AG04449 (cell line): Measurements from ENCODE around the gene RANBP3.
"Not testable (repeated sequence)": the region's sequence is repeated elsewhere in the genome, so short reads cannot be mapped to it uniquely, and the experiment has no call there.

ENCODE experiments used
- CTCF ChIA-PET: fragments of 350-600 bp; formaldehyde crosslinking; extraction: SDS; loops from one replicate; lab custom pipeline; 2021; ENCODE audit warnings: antibody characterized with exemption; lab: Yijun Ruan, JAX
- POLR2A ChIA-PET: fragments of 400-600, 350-600 bp; formaldehyde crosslinking; extraction: SDS; loops from one replicate; lab custom pipeline; 2020; ENCODE audit warnings: antibody characterized with exemption, inconsistent platforms; lab: Yijun Ruan, JAX
- DNase-seq: peaks from one replicate; pipeline ENCODE4 v3.0.0-alpha.2; 2010; ENCODE audit warnings: low read depth, low spot score
- H3K4me3 ChIP-seq: 2 replicates; pipeline ENCODE4 v1.5.1; 2011; ENCODE audit warnings: low read depth, mild to moderate bottlenecking, control low read depth, low read length
- TF ChIP-seq, protein P1 (sequence below): IDR thresholded peaks from one replicate; pipeline ENCODE4 v1.5.1; 2011; ENCODE audit warnings: mild to moderate bottlenecking, moderate library complexity, low read length, control low read depth, inconsistent platforms; ENCODE audit not compliant: insufficient read depth; ENCODE audit errors: missing control alignments

Gene RANBP3

DNA sequence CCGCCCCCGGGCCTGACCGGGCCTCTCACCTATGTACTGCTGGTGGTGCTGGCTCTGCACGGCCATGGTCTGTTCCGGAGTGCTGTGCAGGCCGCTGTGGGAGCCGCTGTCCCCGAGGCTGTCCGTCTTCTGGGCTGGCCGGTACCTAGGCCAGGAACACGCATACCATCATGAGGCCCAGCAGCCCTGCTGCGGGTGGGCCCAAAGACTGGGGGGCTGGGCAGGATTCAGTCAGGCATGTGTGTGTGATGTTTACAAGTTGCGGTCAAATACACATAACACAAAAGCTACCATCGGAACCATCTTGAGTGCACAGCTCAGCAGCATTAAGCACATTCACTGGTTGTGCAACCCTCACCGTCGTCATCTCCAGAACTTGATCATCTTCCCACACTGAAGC lies 32.2 kb upstream of the RANBP3 start:
- POLR2A ChIA-PET = no interaction called here
- CTCF ChIA-PET = interaction anchor here (2.5 kb wide), 1 partner anchor 12 kb away, joined by 8 read pairs; no protein-coding TSS in a partner anchor
- no peak overlapping the region for H3K4me3 ChIP-seq
- no peak for DNase-seq
- TF ChIP-seq, protein P1, sequence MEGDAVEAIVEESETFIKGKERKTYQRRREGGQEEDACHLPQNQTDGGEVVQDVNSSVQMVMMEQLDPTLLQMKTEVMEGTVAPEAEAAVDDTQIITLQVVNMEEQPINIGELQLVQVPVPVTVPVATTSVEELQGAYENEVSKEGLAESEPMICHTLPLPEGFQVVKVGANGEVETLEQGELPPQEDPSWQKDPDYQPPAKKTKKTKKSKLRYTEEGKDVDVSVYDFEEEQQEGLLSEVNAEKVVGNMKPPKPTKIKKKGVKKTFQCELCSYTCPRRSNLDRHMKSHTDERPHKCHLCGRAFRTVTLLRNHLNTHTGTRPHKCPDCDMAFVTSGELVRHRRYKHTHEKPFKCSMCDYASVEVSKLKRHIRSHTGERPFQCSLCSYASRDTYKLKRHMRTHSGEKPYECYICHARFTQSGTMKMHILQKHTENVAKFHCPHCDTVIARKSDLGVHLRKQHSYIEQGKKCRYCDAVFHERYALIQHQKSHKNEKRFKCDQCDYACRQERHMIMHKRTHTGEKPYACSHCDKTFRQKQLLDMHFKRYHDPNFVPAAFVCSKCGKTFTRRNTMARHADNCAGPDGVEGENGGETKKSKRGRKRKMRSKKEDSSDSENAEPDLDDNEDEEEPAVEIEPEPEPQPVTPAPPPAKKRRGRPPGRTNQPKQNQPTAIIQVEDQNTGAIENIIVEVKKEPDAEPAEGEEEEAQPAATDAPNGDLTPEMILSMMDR = no peak

DNA sequence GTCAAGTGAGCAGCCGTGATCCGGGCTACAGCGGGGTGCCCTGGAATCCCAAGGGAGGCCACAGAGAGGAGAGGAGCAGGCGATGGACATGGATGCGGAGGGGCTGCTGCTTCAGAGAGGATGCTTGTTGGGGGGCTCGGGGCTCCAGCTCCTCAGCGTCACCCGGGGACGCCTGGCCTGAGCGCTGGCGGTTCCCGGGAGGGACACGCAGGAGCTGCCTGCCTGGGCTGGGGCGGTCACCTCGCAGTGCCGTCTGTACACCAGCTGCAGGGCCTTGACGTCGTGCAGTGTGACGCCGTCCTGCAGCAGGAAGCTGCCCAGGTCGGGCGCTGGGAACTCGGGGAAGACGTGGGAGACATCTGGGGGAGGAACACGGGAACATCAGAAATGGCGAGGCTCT lies 29.9 kb upstream of the RANBP3 start:
- POLR2A ChIA-PET = no interaction called here
- no peak overlapping the region for H3K4me3 ChIP-seq
- TF ChIP-seq, protein P1 = no peak
- CTCF ChIA-PET = interaction anchor here (0.7 to 2.5 kb wide), 6 partner anchors 10 to 211 kb away, joined by 3 to 8 read pairs (median 4); no protein-coding TSS in a partner anchor
- no peak for DNase-seq

DNA sequence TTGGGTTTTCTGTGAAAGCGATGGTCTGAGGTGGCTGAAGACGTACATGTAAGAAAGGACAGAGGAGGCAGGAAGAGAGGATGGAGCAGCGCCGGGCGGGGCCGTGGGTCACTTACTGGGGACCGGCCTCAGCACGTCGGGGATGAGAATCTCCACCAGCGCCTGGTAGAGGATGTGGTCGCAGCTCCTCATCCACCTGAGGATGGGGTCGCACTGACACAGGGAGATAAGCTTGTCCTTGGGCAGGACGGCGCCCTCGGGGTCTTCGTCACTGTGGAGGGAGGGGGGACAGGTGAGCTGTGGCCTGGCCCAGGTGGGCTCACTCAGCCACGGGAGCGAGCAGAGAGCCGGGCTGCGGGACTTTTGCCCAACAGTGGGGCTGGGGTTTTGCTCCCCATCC lies 29.0 kb upstream of the RANBP3 start:
- TF ChIP-seq, protein P1 = no peak
- CTCF ChIA-PET = interaction anchor here (1.1 to 2.2 kb wide), 4 partner anchors 11 to 20 kb away, joined by 4 to 11 read pairs (median 5); no protein-coding TSS in a partner anchor
- DNase-seq = no peak
- POLR2A ChIA-PET = no interaction called here
- no peak overlapping the region for H3K4me3 ChIP-seq

DNA sequence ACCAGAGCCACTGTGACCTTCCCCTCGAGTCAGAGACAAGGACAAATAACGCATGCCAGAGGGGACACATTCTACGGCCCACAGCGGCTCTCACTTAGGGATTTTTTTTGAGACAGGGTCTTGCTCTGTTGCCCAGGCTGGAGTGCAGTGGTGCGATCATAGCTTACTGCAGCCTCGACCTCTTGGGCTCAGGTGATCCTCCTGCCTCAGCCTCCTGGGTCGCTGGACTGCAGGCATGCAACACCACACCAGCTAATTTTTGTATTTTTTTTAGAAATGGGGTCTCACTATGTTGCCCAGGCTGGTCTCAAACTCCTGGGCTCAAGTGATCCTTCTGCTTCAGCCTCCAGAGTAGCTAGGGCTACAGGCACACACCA lies 28.1 kb upstream of the RANBP3 start:
- CTCF ChIA-PET = interaction anchor here (0.9 to 2.2 kb wide), 3 partner anchors 16 to 38 kb away, joined by 3 to 11 read pairs (median 3); no protein-coding TSS in a partner anchor
- POLR2A ChIA-PET, DNase-seq, H3K4me3 ChIP-seq: not testable (repeated sequence)

DNA sequence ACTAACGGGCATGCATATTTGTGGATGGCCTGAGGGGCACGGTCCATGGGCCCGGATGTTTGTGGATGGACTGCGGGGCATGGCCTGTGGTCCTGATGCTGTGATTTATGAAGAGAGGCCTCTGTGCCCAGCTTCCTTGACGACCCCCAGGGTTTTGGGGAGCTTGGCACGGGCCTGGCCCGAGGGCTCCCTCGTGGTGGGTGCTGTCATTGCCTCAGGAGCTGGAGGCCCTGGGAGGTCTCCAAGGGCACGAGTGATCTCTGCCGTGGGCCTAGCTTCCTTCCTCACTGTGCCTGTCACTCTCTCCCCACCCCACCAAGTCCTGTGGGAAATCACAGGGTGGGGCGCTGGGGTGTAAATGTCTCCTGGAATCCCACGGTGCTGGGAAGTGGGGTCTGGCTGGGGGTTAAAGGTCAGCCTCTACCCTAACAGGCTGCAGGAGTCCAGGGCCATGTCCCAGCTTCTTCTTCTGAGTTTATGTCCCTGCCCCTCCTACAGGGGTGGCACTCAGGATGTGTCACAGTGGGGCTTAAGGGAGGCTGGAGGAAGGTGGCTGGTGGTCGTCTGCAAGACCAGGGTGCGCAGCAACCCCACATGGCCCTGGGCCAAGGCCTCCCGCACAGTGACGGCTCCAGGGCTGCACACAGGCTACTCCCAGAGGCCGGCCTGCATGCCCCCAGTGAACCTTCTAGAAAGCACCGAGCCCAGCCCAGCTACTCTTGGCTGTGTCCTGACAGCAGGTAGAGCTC lies 27.6 kb upstream of the RANBP3 start:
- no peak for DNase-seq
- TF ChIP-seq, protein P1 = no peak
- H3K4me3 ChIP-seq = no peak overlapping the region
- ChIA-PET CTCF (interaction anchor here (0.9 to 2.2 kb wide), 4 partner anchors 14 to 38 kb away, joined by 3 to 11 read pairs (median 3); no protein-coding TSS in a partner anchor), POLR2A (no interaction called here)

DNA sequence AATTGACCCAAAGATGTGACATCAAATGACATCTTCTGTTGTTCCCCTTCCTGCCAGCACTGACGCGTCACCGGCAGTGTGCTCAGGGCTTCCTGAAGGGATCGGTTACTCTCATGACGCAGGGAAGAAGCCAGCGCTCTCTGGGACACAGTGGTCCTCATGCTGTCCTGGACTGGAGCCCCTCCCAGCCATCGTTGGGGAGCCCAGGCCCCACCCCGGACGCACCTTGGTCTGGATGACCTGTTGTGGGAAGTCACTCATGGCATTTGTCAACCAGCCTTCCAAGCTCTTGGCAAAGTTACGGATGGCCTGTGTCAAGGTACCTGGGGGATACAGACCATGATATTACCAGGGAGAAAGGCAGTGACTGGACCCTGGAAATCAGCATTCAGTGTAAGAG lies 26.0 kb upstream of the RANBP3 start:
- POLR2A ChIA-PET = no interaction called here
- no peak overlapping the region for H3K4me3 ChIP-seq
- no peak for DNase-seq
- TF ChIP-seq, protein P1 = no peak
- CTCF ChIA-PET = interaction anchor here (7.0 kb wide), 1 partner anchor 16 kb away, joined by 60 read pairs; no protein-coding TSS in a partner anchor
